Measurements from ENCODE around the gene RAF1. TPM values are rescaled to one million over a fixed set of nuclear protein-coding genes. Genes with fewer than 3 reads are reported as not detected.

Gene RAF1
- total and polyA plus RNA-seq, 9 of the 15 experiments (the other 6 are each of a cell fraction or from before 2014, with no cell fraction given): 28.0 to 183 (median 85.6) TPM

- TF ChIP-seq ZNF318 (IDR thresholded peaks at IDR 0.05; ENCODE audit: borderline replicate concordance in 1 of 2, low read depth in 1 of 2) (no peak), SRSF9 (IDR thresholded peaks at IDR 0.05; ENCODE audit: borderline replicate concordance, low read depth, low read length) (no peak), ATF6 (CRISPR knock-in tag; IDR thresholded peaks at IDR 0.05) (peak; percentile 79; the same call in 1 of the 2 replicates), MBD1 (CRISPR knock-in tag; IDR thresholded peaks at IDR 0.05) (no peak), TEAD1 (CRISPR knock-in tag; IDR thresholded peaks at IDR 0.05) (0 out of 4 replicates have a peak, but pooled peaks of 1 of the 2 experiments have one; percentile 27), ZNF449 (CRISPR knock-in tag; IDR thresholded peaks at IDR 0.05) (0 out of 2 replicates have a peak, but pooled peaks have one; percentile 33), SMAD4 (CRISPR knock-in tag; conservative IDR thresholded peaks at IDR 0.05) (no peak), ZNF224 (CRISPR knock-in tag; IDR thresholded peaks at IDR 0.05) (0 out of 2 replicates have a peak, but pooled peaks have one; percentile 57), SLC30A9 (CRISPR knock-in tag; IDR thresholded peaks at IDR 0.05) (no peak), ZNF316 (IDR thresholded peaks at IDR 0.05) (no peak), CREB3L1 (IDR thresholded peaks at IDR 0.05; ENCODE audit: borderline replicate concordance, low read depth) (no peak)
Measured at GRCh38 chr3:12557473-12558100, 106.3 kb downstream of the RAF1 start (continued).

Measured in K562 (cell line).